Peyer's patch (tissue), 4 donors: Measurements from ENCODE around the gene CTDSPL.

Experiments
- POLR2A ChIP-seq, 2 donors: fragments of 450-650 bp; IDR thresholded peaks; one replicate each; pipeline ENCODE4 v1.5.1; 2017; ENCODE audit warnings: antibody characterized with exemption in 2 of 2, mild to moderate bottlenecking in 2 of 2, moderate library complexity in 2 of 2
- TF ChIP-seq, protein P1 (sequence below), 6 experiments: fragments of 450-650 bp in 4 of 6; fragments of 200-600 bp in 2 of 6; sonication (generic) in 1 of 6; IDR thresholded peaks; one replicate each; pipeline ENCODE4 v1.5.1; 2017 to 2019; ENCODE audit warnings: antibody characterized with exemption in 6 of 6, mild to moderate bottlenecking in 3 of 6, moderate library complexity in 1 of 6

DNA sequence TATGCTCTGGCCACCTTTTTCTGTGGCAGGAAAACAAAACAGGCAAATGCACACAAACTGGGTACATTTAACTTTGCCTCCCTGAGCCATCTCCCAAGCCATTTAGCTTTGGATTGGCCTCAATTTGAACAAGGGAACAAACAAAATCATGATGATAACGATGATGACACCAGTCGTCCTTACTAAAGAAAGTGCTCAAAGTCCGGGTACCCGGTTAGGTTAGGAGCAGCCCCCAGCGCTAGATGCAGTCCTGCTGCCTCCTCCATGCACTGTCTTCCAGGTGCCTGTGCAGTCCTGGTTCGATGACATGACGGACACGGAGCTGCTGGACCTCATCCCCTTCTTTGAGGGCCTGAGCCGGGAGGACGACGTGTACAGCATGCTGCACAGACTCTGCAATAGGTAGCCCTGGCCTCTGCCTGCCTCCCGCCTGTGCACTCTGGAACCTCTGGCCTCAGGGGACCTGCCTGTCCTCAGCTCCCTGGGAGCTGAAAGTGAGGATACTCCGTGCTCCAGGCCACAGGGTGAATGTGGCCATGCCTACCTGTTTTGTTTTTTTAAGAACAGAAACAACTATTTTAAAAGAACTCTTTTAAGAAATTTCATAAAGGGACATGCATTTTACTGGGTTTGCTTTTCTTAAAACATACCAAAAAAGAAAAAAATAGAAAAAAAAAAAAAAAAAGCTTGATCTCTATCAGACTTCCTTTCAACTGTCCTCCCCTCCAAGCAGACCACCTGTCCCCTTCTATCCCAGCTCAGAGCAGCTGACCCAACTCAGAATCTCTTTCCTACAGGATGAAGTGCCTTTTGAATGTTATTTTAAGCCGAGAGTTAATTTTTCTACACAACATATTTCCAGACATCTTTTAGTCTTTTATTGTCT lies 119.0 kb downstream of the CTDSPL start:
- TF ChIP-seq, protein P1, sequence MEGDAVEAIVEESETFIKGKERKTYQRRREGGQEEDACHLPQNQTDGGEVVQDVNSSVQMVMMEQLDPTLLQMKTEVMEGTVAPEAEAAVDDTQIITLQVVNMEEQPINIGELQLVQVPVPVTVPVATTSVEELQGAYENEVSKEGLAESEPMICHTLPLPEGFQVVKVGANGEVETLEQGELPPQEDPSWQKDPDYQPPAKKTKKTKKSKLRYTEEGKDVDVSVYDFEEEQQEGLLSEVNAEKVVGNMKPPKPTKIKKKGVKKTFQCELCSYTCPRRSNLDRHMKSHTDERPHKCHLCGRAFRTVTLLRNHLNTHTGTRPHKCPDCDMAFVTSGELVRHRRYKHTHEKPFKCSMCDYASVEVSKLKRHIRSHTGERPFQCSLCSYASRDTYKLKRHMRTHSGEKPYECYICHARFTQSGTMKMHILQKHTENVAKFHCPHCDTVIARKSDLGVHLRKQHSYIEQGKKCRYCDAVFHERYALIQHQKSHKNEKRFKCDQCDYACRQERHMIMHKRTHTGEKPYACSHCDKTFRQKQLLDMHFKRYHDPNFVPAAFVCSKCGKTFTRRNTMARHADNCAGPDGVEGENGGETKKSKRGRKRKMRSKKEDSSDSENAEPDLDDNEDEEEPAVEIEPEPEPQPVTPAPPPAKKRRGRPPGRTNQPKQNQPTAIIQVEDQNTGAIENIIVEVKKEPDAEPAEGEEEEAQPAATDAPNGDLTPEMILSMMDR (IDR thresholded peaks at IDR 0.05), result no peak
- no peak for TF ChIP-seq POLR2A (IDR thresholded peaks at IDR 0.05)
